Spleen (tissue), 11 donors: ENCODE results near the gene GALK1. TPM values are rescaled to one million over a fixed set of nuclear protein-coding genes. Genes with fewer than 3 reads are reported as not detected.
A peak's percentile ranks its signal among the peaks of the same experiment; 100 is the strongest.

Source experiments
- DNase-seq: peaks from one replicate; pipeline ENCODE4 v3.0.0-alpha.2; 2020
- H3K27ac ChIP-seq, 8 donors: fragments of 200-600 bp; sonication (generic) in 7 of 8; 1 replicate in 4 of 8; 2 replicates in 4 of 8; pipeline versions ENCODE4 v1.5.0 to v1.8.0; 2016 to 2021; ENCODE audit warnings: inconsistent platforms in 4 of 8, mild to moderate bottlenecking in 4 of 8, moderate library complexity in 1 of 8
- H3K27me3 ChIP-seq, 7 donors: fragments of 200-600 bp; sonication (generic) in 6 of 7; replicated peaks in 1 of 7; 1 replicate in 4 of 7; 2 replicates in 3 of 7; pipeline versions ENCODE4 v1.5.0 to v1.8.0; 2016 to 2021; ENCODE audit warnings: inconsistent platforms in 3 of 7, mild to moderate bottlenecking in 1 of 7
- H3K36me3 ChIP-seq, 6 donors: fragments of 200-600 bp; sonication (generic) in 5 of 6; 1 replicate in 4 of 6; 2 replicates in 2 of 6; pipeline versions ENCODE4 v1.5.0 to v1.8.0; 2016 to 2021; ENCODE audit warnings: inconsistent platforms in 2 of 6
- H3K4me1 ChIP-seq, 6 donors: fragments of 200-600 bp; sonication (generic) in 5 of 6; 1 replicate in 3 of 6; 2 replicates in 3 of 6; pipeline versions ENCODE4 v1.5.0 to v1.8.0; 2016 to 2021; ENCODE audit warnings: inconsistent platforms in 3 of 6
- H3K4me3 ChIP-seq, 8 donors: fragments of 200-600 bp; sonication (generic) in 7 of 8; 1 replicate in 4 of 8; 2 replicates in 4 of 8; pipeline versions ENCODE4 v1.5.0 to v1.8.0; 2016 to 2021; ENCODE audit warnings: inconsistent platforms in 4 of 8, mild to moderate bottlenecking in 4 of 8, moderate library complexity in 2 of 8
- H3K9me3 ChIP-seq, 8 donors: fragments of 200-600 bp; sonication (generic) in 7 of 8; 1 replicate in 4 of 8; 2 replicates in 4 of 8; pipeline versions ENCODE4 v1.5.0 to v1.8.0; 2016 to 2021; ENCODE audit warnings: inconsistent platforms in 4 of 8
- CTCF ChIP-seq, 11 experiments: fragments of 200-600 bp in 7 of 11; fragments of 450-650 bp in 4 of 11; sonication (generic) in 4 of 11; IDR thresholded peaks in 8 of 11; conservative IDR thresholded peaks in 3 of 11; 1 replicate in 7 of 11; 2 replicates in 4 of 11; pipeline versions ENCODE4 v1.4.0 to v1.8.0; 2016 to 2021; ENCODE audit warnings: antibody characterized with exemption in 11 of 11, inconsistent platforms in 4 of 11, mild to moderate bottlenecking in 1 of 11
- POLR2A ChIP-seq, 3 donors: fragments of 450-650 bp; IDR thresholded peaks; one replicate each; pipeline ENCODE4 v1.5.1; 2017; ENCODE audit warnings: antibody characterized with exemption in 3 of 3, mild to moderate bottlenecking in 1 of 3
- POLR2AphosphoS5 ChIP-seq, 3 donors: sonication (generic); formaldehyde crosslinking; IDR thresholded peaks; one replicate each; pipeline ENCODE4 v1.5.1; 2017; ENCODE audit warnings: antibody characterized with exemption in 3 of 3
- WGBS, 5 donors: extraction: QIAGEN DNeasy Blood & Tissue Kit in 3 of 5; methylation state at CpG; one replicate each; pipeline versions ENCODE4 v1.1.5 to v1.1.7; 2013 to 2018; 5-methylcytosine and 5-hydroxymethylcytosine counted together
- intact Hi-C: fragments of 100-400 bp; cut with DNase I; formaldehyde crosslinking; loops from one replicate; pipeline ENCODE4 v1.15.0; 2023; ENCODE audit warnings: low total_unique reads
- polyA plus RNA-seq, 3 donors: library from polyadenylated mRNA; stranded (reverse); fragments of 200-250 nt; gene quantifications; one replicate each; pipeline ENCODE4 v1.2.1, GENCODE V29; 2013
- total RNA-seq, 7 donors: library from RNA; depleted of rRNA in 3 of 7; stranded (reverse); fragments of >200 nt in 3 of 7; fragmentation: NEBNext Ultra II Directional in 4 of 7; extraction: Animal tissue kit (Norgen Biotek cat#: 25700) in 4 of 7; gene quantifications; one replicate each; pipeline versions ENCODE4 v1.1.0 to v1.2.1, GENCODE V29; 2016 to 2021
- donor health status: healthy with polysubstance abuse.
- donor health status: DM: no; HTN: no; CAD: no; lungs with moderate emphysema.
- donor health status: DM: no; HTN: no; CAD: no.
- donor health status: Bipolar disorder and iron deficiency.
- donor health status: healthy.
- donor health status: DM: no; HTN: no; CAD: no.
- donor health status: DM: yes; HTN: yes; CAD: no.

The GALK1 gene
- total and polyA plus RNA-seq, 10 donors = 23.5 to 45.9 (median 34.0) TPM

GRCh38 chr17:75765981-75766380 is 989 bp upstream of the GALK1 start:
- WGBS, 5 donors = 85 to 98% (median 97%) methylated on average over 4 of the region's 4 CpGs
- Histone ChIP-seq H3K4me1 (peaks cover 12 to 33% (median 28%) of the 10 kb centered on the region in 6 donors), H3K36me3 (peaks cover 0 to 17% (median 0%) of the 10 kb centered on the region in 6 donors), H3K4me3 (no peak overlapping the region), H3K27ac (peak overlapping the region; percentile 78 to 92 (median 90)), H3K9me3 (no peaks in the 10 kb centered on the region), H3K27me3 (no peaks in the 10 kb centered on the region)
- intact Hi-C loops = no loop called here
- TF ChIP-seq POLR2A (IDR thresholded peaks at IDR 0.05) (no peak), CTCF (IDR thresholded peaks at IDR 0.05 in 8 of 11, conservative IDR thresholded peaks at IDR 0.05 in 3 of 11) (no peak), POLR2AphosphoS5 (IDR thresholded peaks at IDR 0.05) (no peak)
- DNase-seq = peak; percentile 73

- no peak for DNase-seq
- Histone ChIP-seq H3K4me3 (peak overlapping the region; percentile 69 to 87 (median 80)), H3K27me3 (no peaks in the 10 kb centered on the region), H3K36me3 (peaks cover 0 to 29% (median 0%) of the 10 kb centered on the region in 6 donors), H3K27ac (peak overlapping the region; percentile 78 to 92 (median 90)), H3K4me1 (peaks cover 12 to 33% (median 28%) of the 10 kb centered on the region in 6 donors), H3K9me3 (no peaks in the 10 kb centered on the region)
- 9 to 24% (median 12%) methylated on average over 3 to 14 of the region's 14 CpGs for WGBS, 5 donors
- TF ChIP-seq POLR2AphosphoS5 (IDR thresholded peaks at IDR 0.05) (no peak), CTCF (IDR thresholded peaks at IDR 0.05 in 8 of 11, conservative IDR thresholded peaks at IDR 0.05 in 3 of 11) (peak in 2 of 11 experiments; percentile 78 to 81), POLR2A (IDR thresholded peaks at IDR 0.05) (no peak)
- intact Hi-C loops = no loop called here
Measured at GRCh38 chr17:75764417-75764710, 628 bp downstream of the GALK1 start.

GRCh38 chr17:75763613-75764416 is 1.2 kb downstream of the GALK1 start:
- WGBS, 5 donors = 67 to 87% (median 75%) methylated on average over 7 to 16 of the region's 16 CpGs
- intact Hi-C loops = no loop called here
- peak overlapping the region; percentile 69 to 87 (median 80) for H3K4me3 ChIP-seq
- H3K4me1 ChIP-seq = peaks cover 12 to 36% (median 28%) of the 10 kb centered on the region in 6 donors
- H3K27ac ChIP-seq = peak overlapping the region; percentile 78 to 92 (median 90)
- peaks cover 0 to 35% (median 3%) of the 10 kb centered on the region in 6 donors for H3K36me3 ChIP-seq
- TF ChIP-seq CTCF (IDR thresholded peaks at IDR 0.05 in 8 of 11, conservative IDR thresholded peaks at IDR 0.05 in 3 of 11) (no peak), POLR2A (IDR thresholded peaks at IDR 0.05) (no peak), POLR2AphosphoS5 (IDR thresholded peaks at IDR 0.05) (no peak)
- H3K9me3 ChIP-seq = no peaks in the 10 kb centered on the region
- DNase-seq = peak; percentile 79
- no peaks in the 10 kb centered on the region for H3K27me3 ChIP-seq

- no peak for DNase-seq
Measured at GRCh38 chr17:75763269-75763607, 1.8 kb downstream of the GALK1 start.

More at GRCh38 chr17:75763269-75763607, 1.8 kb downstream of the GALK1 start:
- Histone ChIP-seq H3K27me3 (no peaks in the 10 kb centered on the region), H3K4me3 (no peak overlapping the region), H3K27ac (no peak overlapping the region), H3K4me1 (peaks cover 12 to 42% (median 28%) of the 10 kb centered on the region in 6 donors), H3K36me3 (peaks cover 0 to 41% (median 8%) of the 10 kb centered on the region in 6 donors), H3K9me3 (no peaks in the 10 kb centered on the region)
- intact Hi-C loops = no loop called here
- no peak for TF ChIP-seq CTCF (IDR thresholded peaks at IDR 0.05 in 8 of 11, conservative IDR thresholded peaks at IDR 0.05 in 3 of 11)
- TF ChIP-seq POLR2AphosphoS5 (IDR thresholded peaks at IDR 0.05) = no peak
- TF ChIP-seq POLR2A (IDR thresholded peaks at IDR 0.05) = no peak
- 81 to 95% (median 84%) methylated on average over 3 of the region's 3 CpGs for WGBS, 5 donors
